ENCODE results near the gene UNK. TPM values are rescaled to one million over a fixed set of nuclear protein-coding genes. Genes with fewer than 3 reads are reported as not detected.

Gene UNK
- total RNA-seq, 1 donor = 30.2 TPM

GRCh38 chr17:75785016-75785890, 647 bp downstream of the UNK start:
- TF ChIP-seq CTCF (IDR thresholded peaks at IDR 0.05; ENCODE audit: insufficient read depth, low read length) = no peak
- peak overlapping the region; percentile 79 for H3K4me3 ChIP-seq (ENCODE audit: low read depth, low read length)
- DNase-seq (ENCODE audit: low read depth) = peak; percentile 88

DNA sequence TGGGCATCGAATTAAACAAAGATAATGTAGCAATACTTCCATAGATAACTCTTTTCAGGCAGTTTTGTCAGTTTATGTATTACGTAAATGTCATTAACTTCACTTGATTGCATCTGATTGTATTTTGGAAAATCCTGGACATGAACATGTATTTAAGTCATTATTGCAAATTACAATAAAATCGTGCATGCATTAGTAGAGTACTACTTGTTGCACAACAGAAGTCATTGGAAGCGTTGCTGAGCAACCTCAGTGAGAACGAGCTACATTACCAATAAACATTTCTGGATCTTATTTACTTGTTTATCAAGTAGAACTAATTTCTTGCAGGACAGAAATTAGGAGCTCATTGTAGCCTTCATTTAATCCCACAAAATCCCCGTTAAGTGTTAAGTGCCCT, 6.6 kb downstream of the UNK start:
- no peak for TF ChIP-seq CTCF (IDR thresholded peaks at IDR 0.05; ENCODE audit: insufficient read depth, low read length)
- no peak for DNase-seq (ENCODE audit: low read depth)
- H3K4me3 ChIP-seq (ENCODE audit: low read depth, low read length) = no peak overlapping the region

GRCh38 chr17:75793460-75793859, 8.9 kb downstream of the UNK start:
- TF ChIP-seq CTCF (IDR thresholded peaks at IDR 0.05; ENCODE audit: insufficient read depth, low read length) = no peak
- no peak overlapping the region for H3K4me3 ChIP-seq (ENCODE audit: low read depth, low read length)

DNA sequence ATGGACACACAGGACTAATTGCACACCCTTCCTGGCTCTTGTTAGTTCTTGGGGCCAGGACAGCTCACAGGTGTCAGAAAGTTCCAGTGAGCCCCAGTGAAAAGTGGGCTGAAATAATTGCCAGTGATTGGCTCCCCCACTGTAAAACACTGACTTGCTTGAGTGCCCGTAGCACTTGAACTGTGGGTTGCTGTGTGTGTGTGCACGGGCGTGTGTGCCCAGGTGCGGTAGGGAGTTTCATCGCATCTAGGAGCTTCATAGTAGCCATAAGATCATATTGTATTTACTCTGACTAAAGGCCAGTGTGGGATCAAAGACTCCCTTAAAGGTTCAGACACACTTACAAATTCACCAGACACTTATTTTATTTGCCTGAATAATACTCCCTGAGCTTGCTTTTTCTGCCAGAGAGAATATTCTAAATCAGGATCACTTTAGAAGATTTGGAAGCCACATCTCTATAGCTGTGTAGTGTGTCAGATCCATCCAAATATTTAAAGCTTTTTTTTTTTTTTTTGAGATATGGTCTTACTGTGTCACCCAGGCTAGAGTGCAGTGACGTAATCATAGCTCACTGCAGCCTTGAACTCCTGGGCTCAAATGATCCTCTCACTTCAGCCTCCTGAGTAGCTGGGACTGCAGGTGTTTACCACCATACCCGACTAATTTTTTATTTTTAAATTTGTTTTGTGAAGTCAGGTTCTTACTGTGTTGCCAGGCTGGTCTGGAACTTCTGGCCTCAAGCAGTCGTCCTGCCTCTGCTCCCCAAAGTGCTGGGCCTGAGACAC, 11.4 kb downstream of the UNK start:
- no peak overlapping the region for H3K4me3 ChIP-seq (ENCODE audit: low read depth, low read length)
- no peak for TF ChIP-seq CTCF (IDR thresholded peaks at IDR 0.05; ENCODE audit: insufficient read depth, low read length)
- no peak for DNase-seq (ENCODE audit: low read depth)

More at GRCh38 chr17:75793460-75793859, 8.9 kb downstream of the UNK start:
- DNase-seq (ENCODE audit: low read depth) = no peak

DNA sequence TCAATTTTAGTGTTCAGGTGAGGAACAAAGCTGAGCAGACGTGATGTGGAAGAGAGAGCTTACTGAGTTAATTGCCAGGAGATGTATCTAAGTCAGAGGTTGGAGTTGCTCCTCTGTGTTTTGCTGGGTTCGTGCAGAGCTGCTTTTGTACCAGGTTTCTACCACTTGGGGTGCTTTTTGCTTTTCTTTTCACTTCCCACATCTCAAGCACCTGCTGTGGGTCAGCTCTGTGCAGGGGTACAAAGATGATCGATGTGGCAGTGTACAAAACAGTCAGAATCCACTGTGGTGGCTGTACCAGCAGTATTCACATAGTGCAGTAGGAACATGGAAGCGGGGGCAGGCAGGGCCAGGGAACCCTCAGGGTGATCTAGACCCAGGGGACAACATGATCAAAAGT, 14.8 kb downstream of the UNK start:
- no peak overlapping the region for H3K4me3 ChIP-seq (ENCODE audit: low read depth, low read length)
- no peak for DNase-seq (ENCODE audit: low read depth)
- no peak for TF ChIP-seq CTCF (IDR thresholded peaks at IDR 0.05; ENCODE audit: insufficient read depth, low read length)

GRCh38 chr17:75803883-75804282, 19.3 kb downstream of the UNK start:
- no peak for TF ChIP-seq CTCF (IDR thresholded peaks at IDR 0.05; ENCODE audit: insufficient read depth, low read length)
- no peak overlapping the region for H3K4me3 ChIP-seq (ENCODE audit: low read depth, low read length)
- no peak for DNase-seq (ENCODE audit: low read depth)

Measured in fibroblast of the aortic adventitia (primary cell).